ENCODE measurements around the gene KLHL25.

The KLHL25 gene

DNA sequence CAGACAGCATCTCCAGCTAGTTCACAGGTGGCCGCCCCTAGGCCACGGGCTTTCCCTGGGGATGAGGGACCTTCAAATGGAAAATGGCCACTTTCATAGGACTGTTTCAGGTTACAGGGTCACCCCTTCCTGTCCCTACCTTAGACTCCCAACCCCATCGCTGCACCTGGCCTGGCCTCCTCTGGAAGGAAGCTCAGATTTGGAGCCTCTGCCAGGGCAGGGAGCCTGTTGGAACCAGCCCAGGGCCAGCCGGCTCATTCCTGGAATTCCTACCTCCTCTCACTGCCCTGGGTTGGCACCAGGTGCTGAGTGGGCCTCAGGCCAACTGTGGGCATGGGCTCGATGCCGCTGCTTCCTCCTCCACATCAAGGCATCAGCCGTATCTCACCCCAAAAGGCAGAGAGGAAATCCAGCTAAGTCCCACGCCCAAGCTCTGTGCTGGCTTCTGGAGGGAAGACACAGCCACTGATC, 42.2 kb downstream of the KLHL25 start:
- no peak overlapping the region for H3K4me3 ChIP-seq (ENCODE audit: low read length)
- no peak for DNase-seq (ENCODE audit: low read depth, low spot score)

DNA sequence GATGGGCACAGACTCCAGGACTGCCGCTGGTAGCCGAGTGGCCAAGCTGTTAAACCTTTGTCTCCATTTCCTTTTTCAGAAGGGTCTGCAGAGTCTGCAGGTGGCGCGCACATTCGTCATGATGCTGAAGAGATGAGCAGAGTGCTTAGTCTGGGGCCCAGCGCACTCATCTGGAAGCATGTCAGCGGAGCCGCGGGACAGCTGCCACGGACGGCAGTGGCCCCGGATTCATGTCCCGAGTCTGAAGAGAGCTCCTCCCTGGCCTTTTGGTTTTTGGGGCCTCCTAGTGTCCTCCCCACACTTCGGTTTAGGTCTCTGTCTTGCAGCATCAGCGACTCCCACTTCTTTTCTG, 42.6 kb downstream of the KLHL25 start:
- DNase-seq (ENCODE audit: low read depth, low spot score), result no peak
- no peak overlapping the region for H3K4me3 ChIP-seq (ENCODE audit: low read length)

DNA sequence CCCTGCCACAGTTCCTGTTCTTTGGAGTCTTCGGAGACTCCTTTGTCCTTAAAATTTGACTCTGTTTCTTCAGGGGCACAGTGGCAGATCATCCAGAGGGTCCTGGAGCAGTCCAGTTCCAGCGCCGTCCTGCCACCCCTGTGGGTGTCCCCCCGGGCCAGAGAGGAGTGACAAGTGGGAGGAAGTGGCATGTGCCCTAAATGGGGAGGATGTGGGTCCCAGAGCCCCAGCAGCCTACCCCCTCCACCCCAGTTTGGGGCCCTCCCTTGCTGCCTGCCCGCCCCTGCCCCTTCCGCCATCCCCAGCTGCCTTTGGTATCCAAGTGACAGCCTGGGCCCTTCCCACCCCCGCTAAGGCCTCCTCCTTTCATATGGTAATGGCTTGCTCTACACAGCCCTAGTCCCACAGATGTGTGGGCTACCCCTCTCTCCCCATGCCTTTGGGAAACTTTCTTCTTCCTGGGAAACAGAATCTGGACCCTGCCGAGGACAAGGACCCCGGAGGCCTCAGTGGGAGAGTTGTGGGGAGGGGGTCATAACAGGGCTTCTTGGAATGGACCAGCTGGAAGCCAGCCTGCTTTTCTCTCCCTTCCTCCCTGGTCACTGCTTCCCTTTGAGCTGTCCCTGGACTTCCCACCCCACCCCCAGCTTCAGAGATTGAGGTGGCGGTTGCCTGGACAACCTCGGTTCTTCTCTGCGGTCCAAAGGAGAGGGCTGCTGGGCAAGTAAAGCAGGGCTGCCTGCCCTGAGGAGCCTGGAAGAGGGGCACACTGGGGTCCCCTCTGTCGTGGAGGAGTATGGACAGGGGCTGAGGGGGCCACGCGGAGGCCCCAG, 43.2 kb downstream of the KLHL25 start:
- no peak overlapping the region for H3K4me3 ChIP-seq (ENCODE audit: low read length)
- DNase-seq (ENCODE audit: low read depth, low spot score), result no peak

DNA sequence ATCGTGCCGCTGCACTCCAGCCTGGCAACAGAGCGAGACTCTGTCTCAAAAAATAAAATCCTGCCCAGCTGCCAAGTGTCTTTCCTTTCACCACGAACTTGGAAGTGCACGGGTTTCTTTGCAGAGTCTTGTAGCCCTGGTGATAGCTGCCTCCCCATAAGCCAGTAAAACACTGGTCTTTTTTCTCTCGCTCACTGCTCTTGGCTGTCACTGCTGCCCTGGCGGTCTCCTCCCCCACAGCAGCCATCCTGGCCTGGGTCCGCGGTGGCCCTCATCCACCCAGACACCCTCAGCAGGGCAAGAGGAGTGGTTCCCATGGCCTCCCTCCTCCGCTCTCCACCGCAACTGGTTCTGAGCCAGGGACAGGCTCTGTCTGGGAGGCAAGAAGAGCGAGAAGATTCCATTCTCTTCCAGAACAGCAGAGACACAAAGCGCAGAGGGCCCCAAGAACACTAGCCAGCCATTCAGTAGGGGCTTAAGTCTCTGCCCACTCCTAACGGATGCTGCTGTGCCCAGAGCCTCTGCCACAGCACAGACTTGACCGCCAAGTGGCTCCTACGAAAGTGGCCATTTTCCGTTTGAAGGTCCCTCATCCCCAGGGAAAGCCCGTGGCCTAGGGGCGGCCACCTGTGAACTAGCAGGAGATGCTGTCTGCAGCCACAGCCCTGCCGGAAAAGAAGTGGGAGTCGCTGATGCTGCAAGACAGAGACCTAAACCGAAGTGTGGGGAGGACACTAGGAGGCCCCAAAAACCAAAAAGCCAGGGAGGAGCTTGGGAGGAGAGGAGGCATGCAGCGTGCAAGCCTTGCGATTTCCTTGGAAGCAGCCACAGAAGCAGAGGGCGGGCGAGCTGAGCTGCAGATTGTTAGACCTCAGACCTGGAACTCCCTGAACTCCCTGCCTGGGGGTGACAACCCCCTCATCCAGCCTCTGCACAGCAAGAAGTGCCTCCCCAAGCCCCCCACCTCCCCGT, 44.1 kb downstream of the KLHL25 start:
- H3K4me3 ChIP-seq (ENCODE audit: low read length), result no peak overlapping the region
- no peak for DNase-seq (ENCODE audit: low read depth, low spot score)

DNA sequence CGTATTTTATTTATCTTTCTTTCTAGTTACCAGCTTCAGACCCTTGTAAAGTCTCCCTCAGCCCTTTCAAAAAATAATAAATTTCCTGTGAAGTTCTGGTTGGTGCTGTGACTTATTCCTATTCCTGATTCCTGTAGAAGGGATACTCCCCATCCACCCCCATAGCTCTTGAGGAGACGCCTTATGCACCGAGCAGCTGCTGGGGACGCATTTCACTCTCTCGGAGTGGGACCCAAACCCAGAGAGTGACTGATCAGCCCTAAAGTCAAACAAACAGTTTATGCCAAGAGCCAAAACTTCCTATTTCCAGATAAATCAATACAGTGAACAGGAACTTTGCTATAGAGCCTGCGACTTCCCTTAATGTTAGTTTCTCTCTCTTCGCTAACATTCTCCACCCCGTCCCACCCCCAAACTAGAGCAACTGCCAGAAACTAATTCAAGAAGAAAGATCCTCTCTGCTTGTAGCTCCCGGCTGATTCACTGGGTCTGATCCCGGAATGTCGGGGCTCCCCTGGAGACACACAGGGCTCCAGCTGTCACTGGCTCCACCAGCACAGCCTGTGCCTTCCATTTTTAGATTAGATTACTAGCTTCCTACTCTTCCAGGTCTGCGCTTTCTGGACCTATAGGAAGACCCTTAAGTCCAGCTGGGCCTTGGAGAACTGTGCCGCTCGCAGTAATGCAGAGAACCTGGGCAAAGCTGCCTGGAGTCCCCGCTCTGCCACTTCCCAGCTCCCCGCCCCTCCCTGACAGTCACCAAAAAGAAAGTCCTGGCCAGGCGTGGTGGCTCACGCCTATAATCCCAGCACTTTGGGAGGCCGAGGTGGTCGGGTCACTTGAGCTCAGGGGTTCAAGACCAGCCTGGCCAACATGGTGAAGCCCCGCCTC, 45.2 kb downstream of the KLHL25 start:
- H3K4me3 ChIP-seq (ENCODE audit: low read length), result no peak overlapping the region
- DNase-seq (ENCODE audit: low read depth, low spot score), result no peak

DNA sequence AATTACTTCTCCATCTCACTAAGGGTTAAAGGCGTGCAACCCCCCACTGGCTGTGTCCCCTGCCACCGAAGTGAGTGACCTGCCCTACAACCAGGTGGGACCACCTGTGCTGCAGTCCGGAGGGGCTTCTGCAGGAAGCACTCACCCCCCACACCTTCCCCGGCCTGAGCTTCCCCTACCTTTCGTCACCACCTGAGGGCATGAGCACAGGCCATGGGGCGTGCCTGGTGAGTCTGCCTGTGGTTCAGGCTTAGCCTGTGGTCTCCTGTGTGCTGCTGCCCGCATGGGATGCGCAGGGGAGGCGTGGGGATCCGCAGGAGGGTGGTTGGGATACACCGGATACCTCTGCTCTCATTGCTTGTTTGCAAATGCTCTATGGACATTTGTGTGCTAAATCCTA, 46.0 kb downstream of the KLHL25 start:
- no peak overlapping the region for H3K4me3 ChIP-seq (ENCODE audit: low read length)
- DNase-seq (ENCODE audit: low read depth, low spot score), result no peak

DNA sequence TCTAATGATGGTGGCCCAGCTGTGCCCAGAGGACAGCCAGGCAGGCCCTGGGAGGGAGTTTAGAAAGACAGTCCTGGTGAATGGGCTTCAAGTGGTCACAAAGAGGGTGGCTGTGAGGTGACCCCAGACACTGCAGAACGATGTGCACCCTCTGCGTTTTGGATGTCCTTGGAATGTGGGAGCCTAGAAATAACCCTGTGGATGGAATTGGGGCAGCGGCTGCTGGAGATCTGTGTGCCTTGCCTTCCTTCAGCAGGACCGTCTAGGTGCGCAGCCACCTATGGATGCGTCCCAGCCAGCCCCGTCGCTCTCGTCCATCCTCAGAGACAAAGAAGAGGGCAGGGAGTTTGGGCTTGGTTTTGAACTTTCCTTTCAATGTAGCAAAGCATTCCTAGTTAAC, 46.5 kb downstream of the KLHL25 start:
- no peak overlapping the region for H3K4me3 ChIP-seq (ENCODE audit: low read length)
- DNase-seq (ENCODE audit: low read depth, low spot score), result no peak

DNA sequence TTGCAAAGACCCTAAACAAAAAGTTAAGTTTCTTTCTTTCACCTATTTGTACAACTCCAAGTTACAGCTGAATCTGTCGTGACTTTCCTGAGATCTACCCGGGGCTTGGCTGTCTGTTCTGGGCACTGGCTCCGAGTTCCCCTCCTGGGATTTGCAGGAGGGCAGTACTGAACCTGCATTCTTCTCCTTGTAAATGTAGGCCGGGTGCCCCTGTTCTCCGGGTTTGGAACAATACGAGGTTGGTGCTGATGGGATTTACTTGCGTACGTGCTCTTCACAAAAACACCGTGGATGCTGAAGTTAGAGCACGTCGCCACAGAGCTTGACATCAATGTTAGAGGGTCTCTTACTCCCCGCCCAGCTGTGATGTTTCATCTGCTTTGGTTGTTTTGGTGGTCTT, 48.1 kb downstream of the KLHL25 start:
- H3K4me3 ChIP-seq (ENCODE audit: low read length), result no peak overlapping the region
- DNase-seq (ENCODE audit: low read depth, low spot score), result no peak

DNA sequence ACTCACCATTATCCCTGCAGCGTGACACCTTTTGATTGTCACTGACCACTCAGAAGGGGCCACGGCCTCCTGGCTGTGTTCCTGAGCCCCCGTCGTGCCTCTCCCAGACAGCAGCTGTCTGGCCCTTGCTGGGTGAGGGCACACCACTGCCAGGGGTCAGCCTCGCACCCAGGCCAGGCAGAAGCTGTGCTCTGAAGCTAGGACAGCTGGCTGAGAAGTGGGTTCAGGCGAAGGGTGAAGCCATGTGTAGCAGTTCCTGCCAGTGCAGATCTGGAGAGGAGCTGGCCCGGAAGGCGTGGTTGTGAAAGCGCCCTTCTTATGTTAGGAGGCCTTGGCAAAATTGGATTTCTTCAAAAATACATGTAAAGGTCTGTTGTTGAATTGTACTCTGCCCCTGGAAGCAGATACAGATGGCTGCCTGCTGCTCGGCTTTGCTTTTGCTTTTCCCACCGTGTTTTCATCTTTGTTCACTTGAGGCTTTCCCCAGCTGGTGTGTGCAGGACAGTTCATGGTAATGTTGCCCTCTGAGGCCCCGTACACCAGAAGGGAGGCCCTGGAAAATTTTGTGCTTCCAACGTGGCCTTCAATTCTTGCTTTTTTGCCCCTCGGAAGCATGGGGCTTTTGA, 49.1 kb downstream of the KLHL25 start:
- no peak overlapping the region for H3K4me3 ChIP-seq (ENCODE audit: low read length)
- no peak for DNase-seq (ENCODE audit: low read depth, low spot score)

DNA sequence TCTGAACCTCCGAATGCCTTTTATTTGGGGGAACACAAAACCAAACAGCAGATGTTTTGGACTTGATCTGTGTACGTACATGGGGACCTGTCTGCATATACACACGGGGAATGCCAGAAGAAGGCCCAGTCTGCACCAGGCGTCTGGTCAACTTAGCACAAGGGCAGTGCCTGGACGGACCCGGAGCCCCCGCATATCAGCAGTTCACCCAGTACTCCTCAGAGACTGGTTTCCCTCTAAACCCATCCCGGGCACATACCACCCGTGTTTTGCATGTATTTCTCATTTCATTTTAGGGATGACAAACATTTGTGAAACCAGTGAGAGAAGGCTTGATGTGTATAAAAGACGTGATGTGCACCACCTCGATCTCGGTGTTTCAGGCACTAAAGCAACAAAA, 49.7 kb downstream of the KLHL25 start:
- no peak for DNase-seq (ENCODE audit: low read depth, low spot score)
- no peak overlapping the region for H3K4me3 ChIP-seq (ENCODE audit: low read length)

DNA sequence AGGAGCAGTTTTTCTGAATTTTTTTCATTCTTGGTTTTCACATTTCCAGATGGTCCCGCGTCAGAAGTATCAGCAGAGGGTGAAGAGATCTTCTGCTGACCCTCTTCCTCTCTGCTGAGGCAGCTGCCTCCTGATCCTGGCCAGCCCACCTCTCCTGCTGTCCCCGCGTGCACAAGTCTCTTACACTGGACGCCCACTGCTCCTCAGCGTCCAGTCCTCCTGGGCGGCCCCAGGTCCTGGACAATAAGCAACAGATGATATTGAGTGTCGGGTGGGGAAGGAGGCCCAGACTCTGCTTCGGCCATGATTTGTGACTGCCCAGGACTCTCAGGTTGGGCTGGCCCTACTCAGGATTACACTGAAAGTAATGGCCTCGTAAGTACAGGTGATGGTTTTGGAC, 50.1 kb downstream of the KLHL25 start:
- no peak for DNase-seq (ENCODE audit: low read depth, low spot score)
- H3K4me3 ChIP-seq (ENCODE audit: low read length), result no peak overlapping the region

DNA sequence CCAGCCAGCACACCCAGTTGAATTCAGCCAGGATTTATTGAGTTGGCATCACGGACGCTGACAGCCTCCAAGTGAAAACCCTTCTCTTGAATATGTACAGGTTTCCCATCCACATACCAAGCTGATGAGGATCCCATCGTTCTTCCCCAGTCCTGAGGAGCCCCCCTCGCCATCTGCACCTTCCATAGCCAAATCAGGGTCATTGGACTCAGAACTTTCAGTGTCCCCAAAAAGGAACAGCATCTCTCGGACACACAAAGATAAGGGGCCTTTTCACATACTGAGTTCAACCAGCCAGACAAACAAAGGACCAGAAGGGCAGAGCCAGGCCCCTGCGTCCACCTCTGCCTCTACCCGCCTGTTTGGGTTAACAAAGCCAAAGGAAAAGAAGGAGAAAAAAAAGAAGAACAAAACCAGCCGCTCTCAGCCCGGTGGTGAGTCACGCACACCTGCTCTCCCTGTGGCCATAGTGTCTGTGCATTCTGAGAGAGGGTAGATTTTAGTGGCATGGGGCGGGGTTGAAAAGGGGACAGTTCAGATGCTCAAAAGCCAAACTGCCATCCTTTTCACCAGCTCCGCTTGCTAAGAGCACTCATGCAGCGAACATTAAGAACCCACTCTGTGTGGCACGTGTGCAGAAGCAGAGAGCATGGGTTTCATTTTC, 51.2 kb downstream of the KLHL25 start:
- no peak for DNase-seq (ENCODE audit: low read depth, low spot score)

DNA sequence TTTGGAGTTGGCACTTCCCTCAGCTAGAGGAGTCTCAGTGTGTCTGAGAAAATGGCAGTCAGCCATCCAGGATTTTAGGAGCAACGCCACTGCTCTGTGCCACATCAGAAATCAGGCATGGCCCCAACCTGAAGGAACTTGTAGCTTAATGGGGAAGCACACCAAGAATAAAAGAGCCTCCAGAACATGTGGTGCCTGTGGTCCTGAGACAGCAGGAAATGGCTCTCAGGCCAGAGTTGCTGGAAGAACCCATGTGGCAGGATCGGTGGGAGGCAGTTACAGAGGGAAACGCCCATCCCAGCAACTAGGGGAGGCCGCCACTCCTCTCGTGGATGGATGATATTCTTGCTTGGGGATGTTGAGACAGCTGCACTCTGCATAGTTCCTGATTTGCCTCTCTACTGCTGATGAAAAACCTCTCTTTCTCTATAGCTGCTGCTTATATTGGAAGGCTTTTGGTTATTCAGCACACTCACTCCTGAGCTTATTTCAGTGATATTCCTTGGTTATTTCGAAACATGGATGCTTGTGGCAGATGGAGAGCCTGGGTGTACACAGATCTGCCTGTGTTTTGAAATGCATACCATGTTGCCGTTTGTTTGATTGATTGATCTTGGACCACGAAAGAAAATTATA, 52.4 kb downstream of the KLHL25 start:
- no peak for DNase-seq (ENCODE audit: low read depth, low spot score)
- no peak overlapping the region for H3K4me3 ChIP-seq (ENCODE audit: low read length)

More for the DNA sequence above, 51.2 kb downstream of the KLHL25 start:
- H3K4me3 ChIP-seq (ENCODE audit: low read length), result no peak overlapping the region

DNA sequence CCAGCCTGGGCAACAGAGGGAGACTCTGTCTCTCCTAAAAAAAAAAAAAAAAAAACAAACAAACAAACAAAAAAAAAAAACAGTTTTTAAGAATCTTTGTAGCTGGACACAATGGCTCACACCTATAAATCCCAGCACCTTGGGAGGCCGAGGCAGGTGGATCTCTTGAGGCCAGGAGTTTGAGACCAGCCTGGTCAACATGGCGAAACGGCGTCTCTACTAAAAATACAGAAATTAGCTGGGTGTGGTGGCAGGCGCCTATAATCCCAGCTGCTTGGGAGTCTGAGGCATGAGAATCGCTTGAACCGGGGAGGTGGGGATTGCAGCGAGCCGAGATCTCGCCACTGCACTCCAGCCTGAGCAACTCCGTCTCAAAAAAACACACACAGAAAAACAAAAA, 53.1 kb downstream of the KLHL25 start:
- no peak for DNase-seq (ENCODE audit: low read depth, low spot score)
- H3K4me3 ChIP-seq (ENCODE audit: low read length), result no peak overlapping the region

DNA sequence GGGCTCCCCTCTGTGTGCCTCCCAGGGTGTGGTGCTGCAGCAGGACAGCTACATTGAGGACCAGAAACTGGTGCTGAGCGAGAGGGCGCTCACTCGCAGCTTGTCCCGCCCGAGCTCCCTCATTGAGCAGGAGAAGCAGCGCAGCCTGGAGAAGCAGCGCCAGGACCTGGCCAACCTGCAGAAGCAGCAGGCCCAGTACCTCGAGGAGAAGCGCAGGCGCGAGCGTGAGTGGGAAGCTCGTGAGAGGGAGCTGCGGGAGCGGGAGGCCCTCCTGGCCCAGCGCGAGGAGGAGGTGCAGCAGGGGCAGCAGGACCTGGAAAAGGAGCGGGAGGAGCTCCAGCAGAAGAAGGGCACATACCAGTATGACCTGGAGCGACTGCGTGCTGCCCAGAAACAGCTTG, 53.7 kb downstream of the KLHL25 start:
- H3K4me3 ChIP-seq (ENCODE audit: low read length), result no peak overlapping the region
- DNase-seq (ENCODE audit: low read depth, low spot score), result no peak

DNA sequence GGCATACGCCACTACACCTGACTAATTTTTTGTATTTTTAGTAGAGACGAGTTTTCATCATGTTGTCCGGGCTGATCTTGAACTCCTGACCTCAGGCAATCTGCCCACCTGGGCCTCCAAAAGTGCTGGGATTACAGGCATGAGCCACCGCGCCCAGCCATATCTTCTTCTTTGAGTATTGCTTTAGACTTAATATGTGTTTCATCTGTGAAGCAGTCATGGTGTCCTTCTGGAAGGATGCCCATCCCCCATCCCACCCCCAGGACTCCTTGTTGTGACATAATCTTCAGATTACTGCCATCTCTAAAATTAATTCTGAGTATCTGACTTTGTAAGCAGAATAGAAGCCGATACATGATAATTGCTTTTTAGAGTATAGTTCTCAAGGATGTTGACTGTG, 57.7 kb downstream of the KLHL25 start:
- H3K4me3 ChIP-seq (ENCODE audit: low read length), result no peak overlapping the region
- DNase-seq (ENCODE audit: low read depth, low spot score), result no peak

DNA sequence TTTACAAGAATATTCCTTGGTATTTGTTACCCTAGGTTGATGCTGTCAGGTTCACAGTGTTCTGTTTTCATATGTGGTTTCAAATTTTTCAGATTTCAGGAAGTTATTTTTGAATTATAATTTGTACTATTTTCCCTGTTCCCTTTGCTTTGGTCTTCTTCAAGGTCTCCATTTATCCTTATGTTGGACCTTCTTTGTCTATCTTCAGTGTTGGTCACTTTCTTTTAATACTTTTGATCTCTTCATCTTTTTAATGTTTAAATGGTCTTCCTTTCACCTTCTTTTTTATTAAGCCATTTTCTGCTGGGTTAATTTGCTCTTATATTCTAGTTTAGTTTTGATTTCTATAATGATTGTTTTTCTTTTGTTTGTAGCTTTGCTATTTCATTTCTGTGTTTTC, 61.3 kb downstream of the KLHL25 start:
- no peak overlapping the region for H3K4me3 ChIP-seq (ENCODE audit: low read length)
- DNase-seq (ENCODE audit: low read depth, low spot score), result no peak
